GM12864 (cell line): ENCODE results near the gene ZNF778.

Experiments
- DNase-seq: peaks from one replicate; pipeline ENCODE4 v3.0.0-alpha.2; 2011; ENCODE audit warnings: low read depth
- H3K4me3 ChIP-seq: 2 replicates; pipeline ENCODE4 v1.5.1; 2011; ENCODE audit warnings: mild to moderate bottlenecking, low read depth, low read length, control low read depth
- TF ChIP-seq, protein P1 (sequence below): IDR thresholded peaks from 2 replicates; pipeline ENCODE4 v1.5.1; 2011; ENCODE audit warnings: low read depth, mild to moderate bottlenecking, moderate library complexity, low read length, control low read depth, inconsistent platforms; ENCODE audit errors: missing control alignments

The ZNF778 gene

GRCh38 chr16:89192956-89193575 lies 24.4 kb upstream of the ZNF778 start:
- TF ChIP-seq, protein P1, sequence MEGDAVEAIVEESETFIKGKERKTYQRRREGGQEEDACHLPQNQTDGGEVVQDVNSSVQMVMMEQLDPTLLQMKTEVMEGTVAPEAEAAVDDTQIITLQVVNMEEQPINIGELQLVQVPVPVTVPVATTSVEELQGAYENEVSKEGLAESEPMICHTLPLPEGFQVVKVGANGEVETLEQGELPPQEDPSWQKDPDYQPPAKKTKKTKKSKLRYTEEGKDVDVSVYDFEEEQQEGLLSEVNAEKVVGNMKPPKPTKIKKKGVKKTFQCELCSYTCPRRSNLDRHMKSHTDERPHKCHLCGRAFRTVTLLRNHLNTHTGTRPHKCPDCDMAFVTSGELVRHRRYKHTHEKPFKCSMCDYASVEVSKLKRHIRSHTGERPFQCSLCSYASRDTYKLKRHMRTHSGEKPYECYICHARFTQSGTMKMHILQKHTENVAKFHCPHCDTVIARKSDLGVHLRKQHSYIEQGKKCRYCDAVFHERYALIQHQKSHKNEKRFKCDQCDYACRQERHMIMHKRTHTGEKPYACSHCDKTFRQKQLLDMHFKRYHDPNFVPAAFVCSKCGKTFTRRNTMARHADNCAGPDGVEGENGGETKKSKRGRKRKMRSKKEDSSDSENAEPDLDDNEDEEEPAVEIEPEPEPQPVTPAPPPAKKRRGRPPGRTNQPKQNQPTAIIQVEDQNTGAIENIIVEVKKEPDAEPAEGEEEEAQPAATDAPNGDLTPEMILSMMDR, result no peak
- no peak overlapping the region for H3K4me3 ChIP-seq
- no peak for DNase-seq

- DNase-seq, result no peak
- no peak overlapping the region for H3K4me3 ChIP-seq
- TF ChIP-seq, protein P1, result no peak
Measured at GRCh38 chr16:89193576-89194293, 23.8 kb upstream of the ZNF778 start.

GRCh38 chr16:89194340-89195311 lies 22.9 kb upstream of the ZNF778 start:
- TF ChIP-seq, protein P1, result no peak
- DNase-seq, result no peak
- H3K4me3 ChIP-seq, result no peak overlapping the region

GRCh38 chr16:89195521-89196171 lies 21.9 kb upstream of the ZNF778 start:
- TF ChIP-seq, protein P1, result no peak
- no peak for DNase-seq
- H3K4me3 ChIP-seq, result no peak overlapping the region

- DNase-seq, result no peak
- TF ChIP-seq, protein P1, result no peak
- H3K4me3 ChIP-seq, result no peak overlapping the region
Measured at GRCh38 chr16:89197033-89197632, 20.4 kb upstream of the ZNF778 start.

GRCh38 chr16:89197633-89198416 lies 19.7 kb upstream of the ZNF778 start:
- no peak for DNase-seq
- H3K4me3 ChIP-seq, result no peak overlapping the region
- TF ChIP-seq, protein P1, result no peak
